CD8-positive, alpha-beta memory T cell (primary cell): ENCODE measurements around the gene SLC34A1. TPM values are rescaled to one million over a fixed set of nuclear protein-coding genes. Genes with fewer than 3 reads are reported as not detected.
"Not testable (repeated sequence)": the region's sequence is repeated elsewhere in the genome, so short reads cannot be mapped to it uniquely, and the experiment has no call there.

ENCODE experiments used
- CTCF ChIA-PET: fragments of 350-600 bp; sonication (Branson Sonifier 250); formaldehyde crosslinking; loops from one replicate; lab custom pipeline; 2021; ENCODE audit warnings: antibody characterized with exemption; lab: Charles Lee
- POLR2A ChIA-PET: fragments of 350-600 bp; sonication (Branson Sonifier 250); formaldehyde crosslinking; loops from one replicate; lab custom pipeline; 2021; ENCODE audit warnings: antibody characterized with exemption; lab: Charles Lee
- DNase-seq, 5 donors: peaks; one replicate each; pipeline versions ENCODE4 v3.0.0 to v3.0.0-alpha.2; 2020 to 2022; ENCODE audit warnings: mixed read lengths in 1 of 5
- H3K27ac ChIP-seq: one replicate; pipeline ENCODE4 v1.7.0; 2013; ENCODE audit warnings: low read depth, mild to moderate bottlenecking, low read length, moderate library complexity
- H3K27me3 ChIP-seq: 2 replicates; pipeline ENCODE4 v1.7.0; 2013; ENCODE audit warnings: low read length, mild to moderate bottlenecking; ENCODE audit not compliant: insufficient read depth, poor library complexity, severe bottlenecking
- H3K36me3 ChIP-seq: 2 replicates; pipeline ENCODE4 v1.7.0; 2013; ENCODE audit warnings: mild to moderate bottlenecking, low read length, moderate library complexity; ENCODE audit not compliant: insufficient read depth
- H3K4me1 ChIP-seq: 2 replicates; pipeline ENCODE4 v1.7.0; 2013; ENCODE audit warnings: mild to moderate bottlenecking, low read length, moderate library complexity; ENCODE audit not compliant: insufficient read depth
- H3K4me3 ChIP-seq: 2 replicates; pipeline ENCODE4 v1.7.0; 2013; ENCODE audit warnings: mild to moderate bottlenecking, low read length
- H3K9me3 ChIP-seq: 2 replicates; pipeline ENCODE4 v1.7.0; 2013; ENCODE audit warnings: mild to moderate bottlenecking, low read length
- H3K27ac Mint-ChIP-seq, 8 donors: one replicate each; pipeline ENCODE4 v1.8.0; 2020 to 2021; ENCODE audit warnings: mixed read lengths in 8 of 8, mild to moderate bottlenecking in 6 of 8, inconsistent platforms in 3 of 8, moderate library complexity in 3 of 8
- H3K27me3 Mint-ChIP-seq, 2 donors: one replicate each; pipeline ENCODE4 v1.8.0; 2020 to 2021; ENCODE audit warnings: mixed read lengths in 2 of 2, mild to moderate bottlenecking in 1 of 2, moderate library complexity in 1 of 2
- H3K36me3 Mint-ChIP-seq, 3 donors: one replicate each; pipeline ENCODE4 v1.8.0; 2020 to 2021; ENCODE audit warnings: mixed read lengths in 3 of 3, inconsistent platforms in 1 of 3, mild to moderate bottlenecking in 1 of 3
- H3K4me1 Mint-ChIP-seq, 3 donors: one replicate each; pipeline ENCODE4 v1.8.0; 2020 to 2021; ENCODE audit warnings: mixed read lengths in 3 of 3, inconsistent platforms in 1 of 3, mild to moderate bottlenecking in 1 of 3
- H3K4me3 Mint-ChIP-seq, 7 donors: one replicate each; pipeline ENCODE4 v1.8.0; 2020 to 2021; ENCODE audit warnings: mixed read lengths in 7 of 7, mild to moderate bottlenecking in 6 of 7, moderate library complexity in 4 of 7, inconsistent platforms in 2 of 7
- H3K9me3 Mint-ChIP-seq, 5 donors: one replicate each; pipeline ENCODE4 v1.8.0; 2020 to 2022; ENCODE audit warnings: mixed read lengths in 5 of 5, mild to moderate bottlenecking in 3 of 5, moderate library complexity in 2 of 5, inconsistent platforms in 1 of 5
- polyA plus RNA-seq: library from polyadenylated mRNA; unstranded; fragments of 300-500 nt; fragmentation: Illumina TruSeq; gene quantifications from one replicate; pipeline ENCODE4 v1.2.3, GENCODE V29; 2021
- total RNA-seq, 2 experiments: library from RNA; stranded (reverse); gene quantifications; one replicate each; pipeline ENCODE4 v1.2.3, GENCODE V29; 2021

SLC34A1 gene
- total and polyA plus RNA-seq, 3 experiments from 2014 or later = 0.09 to 0.17 TPM; not detected in 1

GRCh38 chr5:177374211-177374610, 10.0 kb upstream of the SLC34A1 start:
- H3K4me1 ChIP-seq = peaks cover 68% of the 10 kb centered on the region

GRCh38 chr5:177375516-177375915, 8.7 kb upstream of the SLC34A1 start:
- Mint-ChIP-seq H3K4me1 (peaks cover 44 to 56% (median 49%) of the 10 kb centered on the region in 3 donors), H3K36me3 (peaks cover 0 to 23% (median 3%) of the 10 kb centered on the region in 3 donors), H3K27ac (peak overlapping the region in 5 of 8 donors; percentile 65 to 96 (median 84))
- H3K4me1 ChIP-seq = peaks cover 62% of the 10 kb centered on the region
- H3K27me3 Mint-ChIP-seq, DNase-seq, H3K27me3 ChIP-seq, H3K4me3 ChIP-seq, H3K27ac ChIP-seq, H3K9me3 Mint-ChIP-seq, H3K9me3 ChIP-seq, POLR2A ChIA-PET, H3K36me3 ChIP-seq, H3K4me3 Mint-ChIP-seq: not testable (repeated sequence)
- CTCF ChIA-PET = interaction anchor here (2.3 to 12.7 kb wide), 3 partner anchors 15 to 82 kb away, joined by 5 to 136 read pairs (median 32); no protein-coding TSS in a partner anchor

More at GRCh38 chr5:177374211-177374610, 10.0 kb upstream of the SLC34A1 start:
- H3K9me3 Mint-ChIP-seq = no peaks in the 10 kb centered on the region
- Histone ChIP-seq H3K9me3 (no peaks in the 10 kb centered on the region), H3K27me3 (no peaks in the 10 kb centered on the region), H3K36me3 (peaks cover 19% of the 10 kb centered on the region), H3K27ac (no peak overlapping the region), H3K4me3 (no peak overlapping the region)
- peak overlapping the region; percentile 72 to 96 (median 86) for H3K27ac Mint-ChIP-seq
- H3K36me3 Mint-ChIP-seq = peaks cover 2 to 36% (median 6%) of the 10 kb centered on the region in 3 donors
- no peak for DNase-seq
- no peaks in the 10 kb centered on the region for H3K27me3 Mint-ChIP-seq
- H3K4me3 Mint-ChIP-seq = peak overlapping the region in 3 of 7 donors; percentile 12 to 76 (median 54)
- POLR2A ChIA-PET = interaction anchor here (0.6 to 4.1 kb wide), 4 partner anchors 8 to 66 kb away, joined by 3 to 23 read pairs (median 4); partner anchors contain the start of gene LMAN2
- CTCF ChIA-PET = interaction anchor here (1.1 to 12.7 kb wide), 5 partner anchors 10 to 29 kb away, joined by 5 to 136 read pairs (median 64); partner anchors contain the start of genes LMAN2 and RGS14
- peaks cover 45 to 60% (median 56%) of the 10 kb centered on the region in 3 donors for H3K4me1 Mint-ChIP-seq

- H3K9me3 Mint-ChIP-seq = no peaks in the 10 kb centered on the region
- DNase-seq = no peak
- Histone ChIP-seq H3K27ac (no peak overlapping the region), H3K9me3 (no peaks in the 10 kb centered on the region), H3K36me3 (peaks cover 7% of the 10 kb centered on the region), H3K4me3 (no peak overlapping the region), H3K4me1 (peaks cover 61% of the 10 kb centered on the region), H3K27me3 (no peaks in the 10 kb centered on the region)
- H3K36me3 Mint-ChIP-seq = peaks cover 0 to 22% (median 3%) of the 10 kb centered on the region in 3 donors
- peaks cover 44 to 52% (median 49%) of the 10 kb centered on the region in 3 donors for H3K4me1 Mint-ChIP-seq
- H3K4me3 Mint-ChIP-seq = no peak overlapping the region
- CTCF ChIA-PET = interaction anchor here (1.1 to 4.5 kb wide), 4 partner anchors 14 to 126 kb away, joined by 3 to 32 read pairs (median 6); no protein-coding TSS in a partner anchor
- no peaks in the 10 kb centered on the region for H3K27me3 Mint-ChIP-seq
- peak overlapping the region in 7 of 8 donors; percentile 11 to 84 (median 47) for H3K27ac Mint-ChIP-seq
- POLR2A ChIA-PET = no interaction called here
These were observed 8.1 kb upstream of the SLC34A1 start for GRCh38 chr5:177376107-177376506.

- H3K36me3 ChIP-seq = no peaks in the 10 kb centered on the region
- no peaks in the 10 kb centered on the region for H3K9me3 ChIP-seq
- no peak overlapping the region for H3K4me3 ChIP-seq
- H3K27me3 Mint-ChIP-seq = no peaks in the 10 kb centered on the region
- peaks cover 28 to 38% (median 29%) of the 10 kb centered on the region in 3 donors for H3K4me1 Mint-ChIP-seq
- H3K4me1 ChIP-seq = peaks cover 49% of the 10 kb centered on the region
- peak overlapping the region; percentile 55 for H3K27ac ChIP-seq
- H3K9me3 Mint-ChIP-seq = no peaks in the 10 kb centered on the region
- peaks cover 0 to 7% (median 2%) of the 10 kb centered on the region in 3 donors for H3K36me3 Mint-ChIP-seq
- no peak for DNase-seq
- ChIA-PET CTCF (interaction anchor here (0.8 to 9.5 kb wide), 11 partner anchors 7 to 124 kb away, joined by 3 to 50 read pairs (median 5); no protein-coding TSS in a partner anchor), POLR2A (interaction anchor here (1.1 kb wide), 1 partner anchor 68 kb away, joined by 3 read pairs; no protein-coding TSS in a partner anchor)
- H3K4me3 Mint-ChIP-seq = no peak overlapping the region
- peak overlapping the region in 3 of 8 donors; percentile 36 to 78 (median 73) for H3K27ac Mint-ChIP-seq
- H3K27me3 ChIP-seq = no peaks in the 10 kb centered on the region
These were observed 6.1 kb upstream of the SLC34A1 start for GRCh38 chr5:177377851-177378776.

GRCh38 chr5:177378884-177379883, 5.0 kb upstream of the SLC34A1 start:
- H3K27ac ChIP-seq = peak overlapping the region; percentile 55
- Mint-ChIP-seq H3K36me3 (peaks cover 0 to 3% (median 2%) of the 10 kb centered on the region in 3 donors), H3K27ac (peak overlapping the region in 7 of 8 donors; percentile 9 to 78 (median 42)), H3K4me3 (no peak overlapping the region), H3K9me3 (no peaks in the 10 kb centered on the region), H3K4me1 (peaks cover 17 to 30% (median 18%) of the 10 kb centered on the region in 3 donors), H3K27me3 (peaks cover 0 to 2% of the 10 kb centered on the region in 2 donors)
- DNase-seq = no peak
- ChIA-PET CTCF (interaction anchor here (0.7 to 9.5 kb wide), 12 partner anchors 8 to 122 kb away, joined by 3 to 50 read pairs (median 4); no protein-coding TSS in a partner anchor), POLR2A (interaction anchor here (0.6 to 1.3 kb wide), 4 partner anchors 9 to 67 kb away, joined by 3 read pairs; no protein-coding TSS in a partner anchor)
- H3K4me3 ChIP-seq = no peak overlapping the region
- H3K4me1 ChIP-seq = peaks cover 39% of the 10 kb centered on the region
- H3K36me3 ChIP-seq = no peaks in the 10 kb centered on the region
- H3K27me3 ChIP-seq = no peaks in the 10 kb centered on the region
- no peaks in the 10 kb centered on the region for H3K9me3 ChIP-seq

GRCh38 chr5:177380805-177381126, 3.5 kb upstream of the SLC34A1 start:
- Histone ChIP-seq H3K36me3 (no peaks in the 10 kb centered on the region), H3K9me3 (no peaks in the 10 kb centered on the region), H3K4me3 (no peak overlapping the region), H3K4me1 (peaks cover 37% of the 10 kb centered on the region), H3K27me3 (no peaks in the 10 kb centered on the region), H3K27ac (no peak overlapping the region)
- Mint-ChIP-seq H3K4me3 (no peak overlapping the region), H3K36me3 (peaks cover 0 to 2% (median 0%) of the 10 kb centered on the region in 3 donors), H3K9me3 (no peaks in the 10 kb centered on the region), H3K27ac (no peak overlapping the region), H3K4me1 (peaks cover 14 to 27% (median 16%) of the 10 kb centered on the region in 3 donors), H3K27me3 (peaks cover 0 to 2% of the 10 kb centered on the region in 2 donors)
- ChIA-PET CTCF (interaction anchor here (1.8 to 16.1 kb wide), 3 partner anchors 9 to 23 kb away, joined by 6 to 291 read pairs (median 50); partner anchors contain the start of gene PFN3), POLR2A (interaction anchor here (0.7 to 1.8 kb wide), 2 partner anchors 9 kb away, joined by 4 to 7 read pairs; no protein-coding TSS in a partner anchor)
- DNase-seq = no peak
